Mucosa of descending colon (tissue), 3 donors: ENCODE results near the gene OR10A4. TPM values are rescaled to one million over a fixed set of nuclear protein-coding genes. Genes with fewer than 3 reads are reported as not detected.
"Not testable (repeated sequence)": the region's sequence is repeated elsewhere in the genome, so short reads cannot be mapped to it uniquely, and the experiment has no call there.

ENCODE experiments used
- ATAC-seq: fragments of 200-7000 bp; cut with Tn5 transposase; one replicate; pipeline ENCODE4 v1.9.1; 2020; ENCODE audit warnings: mild to moderate bottlenecking, moderate library complexity
- DNase-seq, 3 donors: peaks; one replicate each; pipeline ENCODE4 v3.0.0-alpha.2; 2020
- H3K36me3 ChIP-seq: fragments of 200-600 bp; one replicate; pipeline ENCODE4 v1.8.0; 2021; ENCODE audit warnings: low read depth, mild to moderate bottlenecking
- H3K4me1 ChIP-seq: fragments of 200-600 bp; one replicate; pipeline ENCODE4 v1.8.0; 2021; ENCODE audit warnings: low read depth, mild to moderate bottlenecking
- H3K4me3 ChIP-seq: fragments of 200-600 bp; one replicate; pipeline ENCODE4 v1.8.0; 2021; ENCODE audit warnings: mild to moderate bottlenecking
- H3K9me3 ChIP-seq: fragments of 200-600 bp; one replicate; pipeline ENCODE4 v1.8.0; 2021; ENCODE audit warnings: mild to moderate bottlenecking
- intact Hi-C, 2 donors: fragments of 100-400 bp; cut with DNase I in 1 of 2; cut with micrococcal nuclease in 1 of 2; formaldehyde crosslinking; loops; one replicate each; pipeline versions ENCODE4 v1.11.0 to v1.11.1; 2022; cut with DNase I, micrococcal nuclease
- total RNA-seq, 3 donors: library from RNA; stranded (reverse); fragmentation: NEBNext Ultra II Directional in 2 of 3; extraction: Animal tissue kit (Norgen Biotek cat#: 25700) in 2 of 3; gene quantifications; one replicate each; pipeline versions ENCODE4 v1.2.1 to v1.2.4, GENCODE V29; 2021 to 2023
- TF ChIP-seq, protein P1 (sequence below): fragments of 200-600 bp; IDR thresholded peaks from one replicate; pipeline ENCODE4 v1.8.0; 2022; ENCODE audit warnings: antibody characterized with exemption, mild to moderate bottlenecking
- donor health status: DM: no; HTN: no; CAD: no; lungs with moderate emphysema.
- donor health status: DM: no; HTN: no; CAD: no.
- donor health status: DM: no; HTN: yes; CAD: no.

Gene OR10A4
- total RNA-seq, 3 donors from 2014 or later: not detected

GRCh38 chr11:6844356-6844755, 32.1 kb upstream of the OR10A4 start:
- no peak for DNase-seq
- intact Hi-C loops: no loop called here

DNA sequence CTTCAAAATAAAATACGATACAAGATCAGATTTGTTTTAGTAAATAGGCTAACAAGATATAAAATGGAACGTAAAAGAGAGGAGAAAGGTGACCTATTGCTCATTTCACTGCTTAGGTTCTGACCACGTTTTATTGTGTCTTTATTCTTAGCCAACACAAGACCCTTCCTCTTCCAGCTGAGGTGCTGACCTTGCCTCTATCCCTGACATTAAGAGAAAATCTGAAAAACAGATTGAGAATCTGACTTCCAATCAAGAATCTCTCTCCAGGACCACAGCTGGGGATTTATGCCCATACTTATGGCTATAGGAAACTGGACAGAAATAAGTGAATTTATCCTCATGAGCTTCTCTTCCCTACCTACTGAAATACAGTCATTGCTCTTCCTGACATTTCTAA, 31.0 kb upstream of the OR10A4 start, which contains the start of gene OR10A5:
OR10A5 (plus strand) TSS at position 301 of the 400 bp plus-strand sequence; CDS start at position 301, 0 bp downstream.
- no peaks in the 10 kb centered on the region for H3K9me3 ChIP-seq
- ATAC-seq (no peak), DNase-seq (no peak)
- intact Hi-C loops: no loop called here
- H3K36me3 ChIP-seq: no peaks in the 10 kb centered on the region
- H3K4me3 ChIP-seq: no peak within 1 kb of the TSS
- TF ChIP-seq, protein P1, sequence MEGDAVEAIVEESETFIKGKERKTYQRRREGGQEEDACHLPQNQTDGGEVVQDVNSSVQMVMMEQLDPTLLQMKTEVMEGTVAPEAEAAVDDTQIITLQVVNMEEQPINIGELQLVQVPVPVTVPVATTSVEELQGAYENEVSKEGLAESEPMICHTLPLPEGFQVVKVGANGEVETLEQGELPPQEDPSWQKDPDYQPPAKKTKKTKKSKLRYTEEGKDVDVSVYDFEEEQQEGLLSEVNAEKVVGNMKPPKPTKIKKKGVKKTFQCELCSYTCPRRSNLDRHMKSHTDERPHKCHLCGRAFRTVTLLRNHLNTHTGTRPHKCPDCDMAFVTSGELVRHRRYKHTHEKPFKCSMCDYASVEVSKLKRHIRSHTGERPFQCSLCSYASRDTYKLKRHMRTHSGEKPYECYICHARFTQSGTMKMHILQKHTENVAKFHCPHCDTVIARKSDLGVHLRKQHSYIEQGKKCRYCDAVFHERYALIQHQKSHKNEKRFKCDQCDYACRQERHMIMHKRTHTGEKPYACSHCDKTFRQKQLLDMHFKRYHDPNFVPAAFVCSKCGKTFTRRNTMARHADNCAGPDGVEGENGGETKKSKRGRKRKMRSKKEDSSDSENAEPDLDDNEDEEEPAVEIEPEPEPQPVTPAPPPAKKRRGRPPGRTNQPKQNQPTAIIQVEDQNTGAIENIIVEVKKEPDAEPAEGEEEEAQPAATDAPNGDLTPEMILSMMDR: no peak
- H3K4me1 ChIP-seq: no peaks in the 10 kb centered on the region

More at GRCh38 chr11:6844356-6844755, 32.1 kb upstream of the OR10A4 start:
- Histone ChIP-seq H3K36me3 (no peaks in the 10 kb centered on the region), H3K4me3 (no peak overlapping the region), H3K9me3 (no peaks in the 10 kb centered on the region), H3K4me1 (no peaks in the 10 kb centered on the region)
- TF ChIP-seq, protein P1: no peak
- no peak for ATAC-seq

DNA sequence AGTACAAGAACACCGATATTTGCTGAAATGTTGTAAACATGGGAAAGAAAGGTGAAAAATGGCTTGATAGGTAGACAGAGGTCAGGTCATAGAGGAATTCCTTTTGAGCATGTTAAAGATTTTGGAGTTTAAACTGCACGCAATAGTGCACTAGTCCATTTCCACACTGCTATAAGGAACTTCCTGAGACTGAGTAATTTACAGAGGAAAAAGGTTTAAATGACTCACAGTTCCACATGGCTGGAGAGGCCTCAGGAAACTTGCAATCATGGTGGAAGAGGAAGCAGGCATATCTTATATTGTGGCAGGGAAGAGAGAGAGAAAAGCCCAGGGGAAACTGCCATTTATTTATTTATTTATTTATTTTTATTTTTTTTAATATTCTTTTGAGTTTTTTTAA, 25.9 kb upstream of the OR10A4 start:
- ATAC-seq: no peak
- Histone ChIP-seq H3K4me1 (no peaks in the 10 kb centered on the region), H3K9me3 (no peaks in the 10 kb centered on the region), H3K36me3 (no peaks in the 10 kb centered on the region), H3K4me3 (no peak overlapping the region)
- no peak for DNase-seq
- intact Hi-C loops: no loop called here
- TF ChIP-seq, protein P1: no peak

GRCh38 chr11:6854801-6855200, 21.6 kb upstream of the OR10A4 start:
- H3K9me3 ChIP-seq, H3K4me1 ChIP-seq, H3K4me3 ChIP-seq, intact Hi-C loops, H3K36me3 ChIP-seq, DNase-seq, ATAC-seq: not testable (repeated sequence)

DNA sequence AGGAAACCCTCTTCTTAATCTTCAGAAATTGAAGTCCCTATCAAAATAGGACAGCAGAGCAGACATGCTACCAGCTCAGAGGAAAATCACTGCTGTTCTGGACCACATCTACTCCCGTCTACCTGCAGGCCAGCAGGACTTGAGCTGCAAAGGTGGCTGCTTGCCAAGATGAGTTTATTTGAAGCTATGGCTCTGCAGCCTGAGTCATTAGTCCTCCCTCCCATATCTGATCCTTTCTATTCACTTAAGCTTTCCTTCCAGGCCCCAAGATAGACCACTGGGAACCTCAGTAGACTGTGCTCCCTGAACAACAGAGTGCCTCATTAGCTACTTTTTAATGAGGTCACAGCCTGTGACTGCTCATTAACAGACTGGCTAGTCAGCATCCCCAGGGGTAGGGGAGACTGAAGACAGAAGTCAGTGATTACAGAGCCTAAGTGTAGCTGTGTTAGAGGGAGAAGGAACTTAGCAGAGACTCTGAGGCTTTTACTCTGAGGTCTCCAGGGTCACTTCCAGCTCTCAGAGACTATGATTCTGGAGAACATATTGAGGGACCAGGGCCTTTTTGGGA, 20.4 kb upstream of the OR10A4 start:
- Histone ChIP-seq H3K9me3 (no peaks in the 10 kb centered on the region), H3K4me3 (no peak overlapping the region), H3K36me3 (no peaks in the 10 kb centered on the region), H3K4me1 (no peaks in the 10 kb centered on the region)
- TF ChIP-seq, protein P1: no peak
- intact Hi-C loops: no loop called here
- no peak for DNase-seq
- ATAC-seq: no peak

GRCh38 chr11:6856871-6857270, 19.6 kb upstream of the OR10A4 start:
- H3K4me1 ChIP-seq: no peaks in the 10 kb centered on the region
- intact Hi-C loops: no loop called here
- ATAC-seq: no peak
- no peaks in the 10 kb centered on the region for H3K36me3 ChIP-seq
- no peaks in the 10 kb centered on the region for H3K9me3 ChIP-seq
- no peak overlapping the region for H3K4me3 ChIP-seq
- TF ChIP-seq, protein P1: no peak
- no peak for DNase-seq
